ENCODE measurements around the gene PCF11. TPM values are rescaled to one million over a fixed set of nuclear protein-coding genes. Genes with fewer than 3 reads are reported as not detected.
"Not testable (repeated sequence)": the region's sequence is repeated elsewhere in the genome, so short reads cannot be mapped to it uniquely, and the experiment has no call there.

PCF11 gene
- total and polyA plus RNA-seq, 11 donors = 15.2 to 35.7 (median 25.5) TPM

GRCh38 chr11:83132191-83132590 is 24.7 kb upstream of the PCF11 start:
- WGBS, 4 donors = 72 to 81% (median 76%) methylated on average over 4 of the region's 4 CpGs
- no peaks in the 10 kb centered on the region for H3K27me3 ChIP-seq
- TF ChIP-seq CTCF (IDR thresholded peaks at IDR 0.05) = no peak
- no peak for TF ChIP-seq POLR2A (IDR thresholded peaks at IDR 0.05)
- no peak overlapping the region for H3K27ac ChIP-seq
- H3K4me3 ChIP-seq = no peak overlapping the region
- intact Hi-C loops (cut with DNase I) = no loop called here
- H3K36me3 ChIP-seq = no peaks in the 10 kb centered on the region
- H3K9me3 ChIP-seq = no peaks in the 10 kb centered on the region
- DNase-seq (no peak), ATAC-seq (no peak)
- no peaks in the 10 kb centered on the region for H3K4me1 ChIP-seq

GRCh38 chr11:83133266-83133665 is 23.7 kb upstream of the PCF11 start:
- DNase-seq; H3K27me3 ChIP-seq; ATAC-seq; H3K36me3 ChIP-seq; H3K27ac ChIP-seq; H3K4me3 ChIP-seq; intact Hi-C loops (cut with DNase I); H3K4me1 ChIP-seq; H3K9me3 ChIP-seq: not testable (repeated sequence)
- WGBS, 4 donors = 92 to 98% (median 97%) methylated on average over 7 to 20 of the region's 29 CpGs; no CpG with 5 or more reads in 1 of the 4 donors

- no peak overlapping the region for H3K4me3 ChIP-seq
- no peaks in the 10 kb centered on the region for H3K27me3 ChIP-seq
- no peaks in the 10 kb centered on the region for H3K36me3 ChIP-seq
- intact Hi-C loops (cut with DNase I) = no loop called here
- H3K27ac ChIP-seq = no peak overlapping the region
- H3K9me3 ChIP-seq = no peaks in the 10 kb centered on the region
- no peak for TF ChIP-seq CTCF (IDR thresholded peaks at IDR 0.05)
- no peak for TF ChIP-seq POLR2A (IDR thresholded peaks at IDR 0.05)
- peaks cover 0 to 4% (median 0%) of the 10 kb centered on the region in 12 donors for H3K4me1 ChIP-seq
- WGBS, 4 donors = 92 to 95% (median 94%) methylated on average over 6 of the region's 6 CpGs
- ATAC-seq (no peak), DNase-seq (no peak)
These were observed 17.6 kb upstream of the PCF11 start for GRCh38 chr11:83139310-83139709.

GRCh38 chr11:83140691-83141455 is 16.1 kb upstream of the PCF11 start:
- 91 to 96% (median 93%) methylated on average over 11 of the region's 11 CpGs for WGBS, 4 donors
- Histone ChIP-seq H3K4me1 (peaks cover 0 to 4% (median 0%) of the 10 kb centered on the region in 12 donors), H3K9me3 (no peaks in the 10 kb centered on the region), H3K27ac (no peak overlapping the region), H3K4me3 (no peak overlapping the region), H3K27me3 (no peaks in the 10 kb centered on the region), H3K36me3 (no peaks in the 10 kb centered on the region)
- DNase-seq = no peak
- no peak for ATAC-seq
- TF ChIP-seq POLR2A (IDR thresholded peaks at IDR 0.05) (no peak), CTCF (IDR thresholded peaks at IDR 0.05) (no peak)
- intact Hi-C loops (cut with DNase I) = loop anchor here in 1 of 10 donors (10.0 kb wide), 1 partner anchor 146 kb away; no protein-coding TSS in a partner anchor

Data from heart left ventricle (tissue), 16 donors.